Thoracic aorta endothelial cell (primary cell): Measurements from ENCODE around the gene PPP1R10. TPM values are rescaled to one million over a fixed set of nuclear protein-coding genes. Genes with fewer than 3 reads are reported as not detected.

ENCODE experiments used
- small RNA-seq: library from RNA; depleted of rRNA; stranded (forward); fragments of <200 nt; gene quantifications from one replicate; pipeline ENCODE3, GENCODE V24; 2012
- total RNA-seq: library from RNA; depleted of rRNA; stranded (reverse); fragments of >200 nt; gene quantifications from 2 replicates; pipeline ENCODE4 v1.2.3, GENCODE V29; 2012

Gene PPP1R10
- total RNA-seq, result 54.2 and 58.6 TPM in 2 replicates

DNA sequence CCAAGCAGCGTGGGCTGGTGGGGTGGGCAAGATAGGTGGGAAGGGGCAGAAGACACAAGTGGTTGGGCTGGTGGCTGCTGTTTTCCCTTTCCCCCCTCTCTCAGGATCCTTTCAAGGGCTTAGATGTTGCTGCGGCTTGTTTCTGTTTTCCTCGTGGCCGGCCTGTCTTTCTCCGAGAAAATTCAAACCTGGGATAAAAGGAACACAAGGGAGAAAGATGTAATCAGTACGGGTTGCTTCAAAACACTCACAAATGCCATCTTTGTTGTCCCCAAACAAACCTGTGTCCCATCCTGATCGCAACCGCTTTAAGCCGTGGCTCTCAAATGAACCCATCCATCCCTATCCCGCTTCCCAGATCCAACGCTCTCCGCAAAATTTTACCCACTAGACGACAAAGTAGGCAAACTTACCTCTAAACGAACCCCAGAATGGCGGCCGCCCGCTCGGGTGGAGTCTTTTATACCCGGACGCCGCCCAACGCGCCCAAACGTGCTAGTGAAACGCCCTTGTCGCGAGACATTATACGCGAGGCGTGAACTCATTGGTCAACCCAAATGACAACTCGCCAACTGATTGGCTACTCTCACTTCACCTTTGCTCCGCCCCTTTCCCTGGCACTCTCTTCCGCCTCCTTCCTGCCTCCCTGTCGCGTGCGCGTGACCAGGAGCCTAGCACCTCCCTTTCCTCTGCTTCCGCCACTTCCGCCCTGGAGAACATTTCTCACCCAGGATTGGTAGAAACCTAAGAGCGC lies at the start of gene PPP1R10:
TSS of gene PPP1R10 (minus strand) at position 433 of the 754 bp plus-strand sequence. CDS start 7,299 bp downstream, outside the sequence.

GRCh38 chr6:30646450-30647241 lies 29.6 kb upstream of the PPP1R10 start, which contains the start of gene C6orf136:
C6orf136 (plus strand) TSS chr6:30647133; CDS start chr6:30647232, 99 bp downstream.

GRCh38 chr6:30626484-30627366 lies 9.7 kb upstream of the PPP1R10 start, which contains the start of gene ATAT1:
ATAT1 (plus strand) TSS chr6:30626874.

DNA sequence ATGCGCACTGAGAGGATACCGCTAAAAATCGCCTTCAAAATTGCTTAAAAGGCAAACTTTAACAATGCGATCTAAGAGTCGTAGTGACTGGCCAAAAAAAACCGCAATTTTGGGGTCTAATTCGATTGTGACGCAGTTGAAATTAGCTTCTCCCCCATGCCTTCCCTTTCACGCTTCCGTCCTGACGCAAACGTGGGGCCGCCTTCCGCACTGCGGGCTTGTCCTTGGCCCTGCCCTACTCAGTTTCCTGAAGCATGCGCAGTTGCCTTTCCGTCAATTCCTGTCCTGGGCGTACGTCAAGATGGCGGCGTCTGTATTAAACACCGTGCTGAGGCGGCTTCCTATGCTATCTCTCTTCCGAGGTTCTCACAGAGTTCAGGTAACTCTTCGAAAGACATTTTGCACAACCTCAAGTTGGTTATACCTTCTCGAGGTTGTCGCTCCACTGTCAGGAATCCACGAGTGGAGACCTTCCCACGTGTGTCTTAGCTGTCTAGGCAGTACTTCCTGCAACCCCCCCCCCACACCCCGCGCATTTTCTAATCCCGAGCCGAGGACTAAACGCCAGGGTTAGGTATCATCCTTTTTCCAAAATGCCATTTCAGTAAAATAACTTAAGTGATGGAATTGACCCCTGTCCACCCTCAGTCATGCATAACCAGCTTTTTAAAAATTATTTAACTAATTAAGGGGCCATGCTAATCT lies 674 bp upstream of the PPP1R10 start, which contains the start of gene MRPS18B:
TSS of gene MRPS18B (plus strand) at position 276 of the 705 bp plus-strand sequence. CDS start at position 302, 26 bp downstream.

DNA sequence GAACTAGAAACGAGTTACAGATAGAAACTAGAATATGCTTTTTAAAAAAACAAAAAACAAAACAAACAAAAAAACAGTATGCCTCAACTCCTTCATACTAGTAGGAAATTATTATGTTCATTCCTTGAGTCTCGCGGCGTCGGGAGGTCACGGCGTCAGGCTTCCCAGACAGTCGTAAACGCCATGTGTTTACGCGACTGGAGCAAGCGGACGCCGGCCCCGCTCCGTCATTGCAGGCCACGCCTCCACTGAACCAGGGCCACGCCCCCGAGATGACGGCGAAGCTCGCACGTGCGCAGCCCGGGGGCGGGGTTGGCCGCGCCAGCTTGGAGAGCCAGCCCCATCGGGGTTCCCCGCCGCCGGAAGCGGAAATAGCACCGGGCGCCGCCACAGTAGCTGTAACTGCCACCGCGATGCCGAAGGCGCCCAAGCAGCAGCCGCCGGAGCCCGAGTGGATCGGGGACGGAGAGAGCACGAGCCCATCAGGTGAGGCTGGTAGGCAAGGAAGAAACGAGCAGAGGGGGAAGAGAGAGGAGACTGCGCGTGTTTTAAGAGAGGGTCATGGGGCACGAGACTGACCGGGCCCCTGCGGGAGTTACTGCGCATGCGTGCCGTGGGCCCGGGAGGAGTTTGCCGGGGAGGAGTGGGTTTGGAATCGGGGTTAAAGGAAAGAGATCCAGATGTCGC lies 45.8 kb downstream of the PPP1R10 start, which contains the start of gene ABCF1:
TSS of gene ABCF1 (plus strand) at position 368 of the 687 bp plus-strand sequence. CDS start at position 414, 46 bp downstream.

GRCh38 chr6:30556906-30557682 lies 59.9 kb downstream of the PPP1R10 start, which contains the start of gene PRR3:
PRR3 (plus strand) TSS chr6:30557295; CDS start chr6:30557345, 50 bp downstream.

DNA sequence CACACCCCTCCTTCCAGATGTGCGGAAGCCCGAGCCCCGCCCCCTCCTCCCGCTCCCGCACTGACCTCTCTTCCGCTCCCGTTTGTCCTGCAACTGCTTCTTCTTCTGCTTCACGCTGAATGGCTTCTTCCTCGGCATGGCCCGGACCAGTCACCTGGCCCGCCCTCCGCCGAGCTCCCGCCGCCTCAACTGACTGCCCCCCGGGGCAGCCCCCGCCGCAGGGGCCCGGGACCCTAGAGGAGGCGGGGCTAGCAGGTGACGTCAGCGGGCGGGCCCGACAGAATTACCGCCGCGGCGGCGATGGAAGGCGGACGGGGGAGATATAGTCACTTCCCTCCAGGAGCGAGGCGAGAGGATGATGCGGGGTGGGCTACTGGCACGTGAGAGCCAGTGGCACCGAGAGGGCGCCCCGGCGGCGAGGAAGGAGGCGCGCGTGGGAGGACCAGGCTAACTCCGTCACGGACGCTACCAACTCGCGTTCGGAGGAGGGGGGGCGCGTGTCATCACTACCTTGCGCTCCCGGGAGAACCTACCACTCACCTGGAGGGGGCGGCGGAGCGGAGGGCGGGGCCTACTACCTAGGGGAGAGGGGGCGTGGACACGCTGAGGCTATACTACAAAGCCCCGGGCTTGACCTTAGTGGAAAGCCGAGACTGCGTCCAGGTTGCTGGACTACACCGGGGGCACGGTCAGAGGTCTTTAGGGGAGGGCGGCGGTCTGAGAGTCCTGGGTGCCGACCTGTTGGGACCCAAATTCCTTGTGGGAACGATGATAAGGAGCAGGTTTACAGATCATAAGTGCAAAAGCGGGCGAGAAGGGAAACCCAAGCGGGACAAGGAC lies 60.8 kb downstream of the PPP1R10 start, which contains the start of gene GNL1:
TSS of gene GNL1 (minus strand) at position 424 of the 840 bp plus-strand sequence. CDS start at position 138, 286 bp downstream.

Small RNAs within 50 kb of the gene (small RNA-seq; reads per million reads assigned to genes)
- 0.28 reads per million for gene MIR877

Other genes starting within 250 kb of the PPP1R10 start
- gene HLA-E, start 127.7 kb downstream of the PPP1R10 start, total RNA-seq, result 395 and 418 TPM in 2 replicates
- 37.1 and 42.9 TPM in 2 replicates for gene GNL1, start 60.8 kb downstream of the PPP1R10 start, total RNA-seq
- gene PRR3, start 59.9 kb downstream of the PPP1R10 start, total RNA-seq, result 9.3 and 10.2 TPM in 2 replicates
- gene ABCF1, start 45.8 kb downstream of the PPP1R10 start, total RNA-seq, result 44.9 and 53.9 TPM in 2 replicates
- gene MRPS18B, start 597 bp upstream of the PPP1R10 start, total RNA-seq, result 54.4 and 71.4 TPM in 2 replicates
- gene ATAT1, start 9.6 kb upstream of the PPP1R10 start, total RNA-seq, result 6.0 and 6.5 TPM in 2 replicates
- 3.8 and 9.6 TPM in 2 replicates for gene C6orf136, start 29.9 kb upstream of the PPP1R10 start, total RNA-seq
- gene DHX16, start 55.8 kb upstream of the PPP1R10 start, total RNA-seq, result 35.5 and 38.6 TPM in 2 replicates
- gene PPP1R18, start 69.4 kb upstream of the PPP1R10 start, total RNA-seq, result 76.3 and 96.5 TPM in 2 replicates
- gene NRM, start 73.7 kb upstream of the PPP1R10 start, total RNA-seq, result 5.9 and 13.1 TPM in 2 replicates
- gene MDC1, start 100.0 kb upstream of the PPP1R10 start, total RNA-seq, result 12.0 and 18.2 TPM in 2 replicates
- 774 and 1,036 TPM in 2 replicates for gene TUBB, start 103.1 kb upstream of the PPP1R10 start, total RNA-seq
- gene FLOT1, start 125.4 kb upstream of the PPP1R10 start, total RNA-seq, result 63.7 and 71.4 TPM in 2 replicates
- gene IER3, start 127.3 kb upstream of the PPP1R10 start, total RNA-seq, result 113 and 169 TPM in 2 replicates